NK-92 treated with Interleukin-12 subunit alpha and Interleukin-12 subunit beta, amount 100 ng/mL, for 24 hours (cell line): ENCODE measurements around the gene CHIT1.

Experiments used
- DNase-seq: peaks from one replicate; lab custom pipeline; 2025; lab: John Stamatoyannopoulos, UW

CHIT1 gene

DNA sequence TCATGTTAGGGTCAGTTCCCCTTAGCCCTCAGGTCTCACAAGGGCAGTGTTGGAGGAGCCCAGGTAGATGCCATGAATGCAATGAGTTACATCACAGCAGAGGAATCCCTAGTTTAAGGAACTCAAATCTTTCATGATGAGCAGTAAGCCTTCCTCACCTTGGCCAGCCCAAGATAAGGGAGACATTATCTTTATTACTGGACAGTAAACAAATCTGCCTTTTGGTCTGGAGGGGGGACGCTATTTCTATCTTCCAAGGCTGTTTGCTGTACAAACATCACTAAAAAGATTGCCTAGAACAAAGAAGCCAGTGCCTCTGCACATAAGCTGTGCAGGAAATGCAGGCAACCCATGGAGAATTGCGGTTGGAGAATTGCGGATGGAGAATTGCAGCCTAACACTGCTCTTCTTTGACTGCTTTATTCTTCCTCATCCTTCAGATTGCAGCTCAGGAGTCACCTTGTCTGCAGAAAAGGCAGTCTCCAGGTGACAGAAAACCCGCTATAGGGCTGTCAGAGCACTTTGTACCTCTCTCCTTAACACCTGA lies 40.7 kb downstream of the CHIT1 start:
- no peak for DNase-seq

DNA sequence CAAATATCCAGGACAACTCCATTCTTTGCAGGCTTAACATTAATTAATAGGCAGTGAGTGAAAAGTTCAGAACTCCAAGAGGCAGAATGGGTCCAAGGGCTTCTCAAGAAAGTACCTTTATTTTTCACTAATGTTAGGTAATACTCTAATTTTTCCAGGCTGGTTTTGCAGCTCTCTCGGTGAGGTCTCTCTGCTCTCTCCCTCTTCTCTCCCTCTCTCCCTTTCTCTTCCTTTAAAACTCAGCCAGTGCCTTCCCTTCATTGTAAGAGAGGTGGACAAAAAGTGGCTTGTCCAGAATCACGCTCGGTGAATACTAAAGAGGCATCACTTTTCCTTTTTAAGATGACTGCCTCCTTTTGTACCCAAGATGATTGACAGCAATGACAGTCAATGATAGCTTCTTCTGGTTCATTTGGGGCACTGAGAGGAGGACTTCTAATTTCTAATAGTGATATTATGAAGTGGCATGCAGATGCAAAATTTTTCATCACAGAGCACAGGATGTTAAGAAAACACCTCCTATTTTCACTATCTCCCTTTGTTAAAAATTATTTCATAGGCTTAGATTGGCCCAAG lies 41.7 kb downstream of the CHIT1 start:
- no peak for DNase-seq

DNA sequence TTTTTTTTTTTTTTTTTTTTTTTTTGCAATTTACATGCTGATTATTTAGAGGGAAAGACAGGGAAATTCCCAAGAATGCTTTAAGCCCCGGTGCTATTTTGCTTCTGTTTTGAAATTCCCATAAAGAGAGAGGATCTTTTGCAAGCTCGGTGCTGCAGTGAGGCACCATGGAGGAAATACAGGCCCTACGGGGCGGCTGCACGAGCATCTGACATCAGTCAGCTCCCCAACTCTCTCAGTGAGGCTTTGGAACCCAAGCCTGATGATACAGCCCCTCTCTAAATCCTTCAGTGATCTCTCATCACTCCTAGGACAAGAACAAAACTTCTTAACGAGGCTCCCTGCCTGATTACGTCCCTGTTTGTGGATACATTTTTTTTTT lies 42.2 kb downstream of the CHIT1 start:
- DNase-seq = no peak

DNA sequence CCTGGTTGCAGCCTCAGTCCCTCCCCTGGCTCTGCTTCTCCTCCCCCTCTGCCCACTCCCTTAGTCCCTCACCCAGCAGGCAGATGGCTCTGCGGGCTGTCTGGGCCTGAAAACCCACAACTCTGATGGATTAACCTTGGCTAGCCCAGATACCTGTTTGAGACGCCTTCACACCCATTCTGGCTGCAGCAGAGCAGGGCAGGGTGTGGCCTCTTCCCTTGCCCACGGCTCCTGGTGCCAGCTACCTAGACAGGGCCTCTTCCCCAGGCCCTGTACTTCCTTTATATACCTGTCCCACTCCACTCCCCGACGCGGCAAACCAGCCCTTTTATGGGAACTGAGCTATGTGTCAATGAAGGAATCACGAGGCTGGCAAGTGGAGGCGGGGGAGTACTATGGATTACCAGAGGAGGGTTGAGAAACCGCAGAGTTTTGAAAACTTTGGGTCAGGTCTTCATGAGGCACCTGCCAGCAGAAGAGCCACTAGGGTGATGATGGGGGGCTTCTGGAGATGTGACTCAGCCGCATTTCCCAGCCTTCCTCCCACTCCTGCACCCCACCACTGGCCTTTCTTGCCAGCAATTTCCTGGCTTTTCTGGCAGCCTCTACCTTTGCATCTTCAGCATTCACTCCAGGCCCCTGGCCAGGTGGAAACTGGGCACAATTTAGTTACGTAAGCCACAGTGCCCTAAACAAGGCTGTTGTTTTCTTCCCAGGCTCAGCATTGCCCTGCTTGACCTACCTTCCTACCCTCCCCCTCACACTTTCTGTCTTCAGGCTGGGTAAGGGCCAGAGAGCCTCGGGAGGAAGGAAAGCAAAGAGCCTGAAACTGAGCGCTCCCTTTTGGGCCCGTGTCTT lies 42.8 kb downstream of the CHIT1 start, which contains the start of gene CHI3L1:
Gene CHI3L1, minus strand, starts transcription at position 259 of the 858 bp plus-strand sequence. Its CDS starts 81 bp downstream, at position 178.
- no peak for DNase-seq

DNA sequence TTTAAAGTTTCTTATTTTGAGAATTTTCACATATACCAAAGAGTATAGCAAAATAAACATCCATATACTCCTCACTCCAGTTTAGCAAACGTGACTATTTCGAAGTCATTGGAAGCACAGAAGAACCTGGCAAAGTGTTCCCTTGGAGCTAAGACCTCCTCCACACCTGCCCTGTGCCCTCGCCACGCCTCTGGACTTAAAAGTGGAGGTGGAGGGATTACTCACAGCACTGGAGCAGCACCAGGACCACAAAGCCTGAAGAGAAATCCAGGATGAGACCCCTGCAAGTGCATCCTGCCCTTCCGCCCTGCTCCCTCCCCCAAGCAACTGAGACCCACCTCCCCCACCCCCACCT lies 43.4 kb downstream of the CHIT1 start:
- DNase-seq = no peak

- no peak for DNase-seq
Observed at GRCh38 chr1:203185585-203185984, 43.9 kb downstream of the CHIT1 start.

- DNase-seq = no peak
Observed at GRCh38 chr1:203185061-203185461, 44.4 kb downstream of the CHIT1 start.

DNA sequence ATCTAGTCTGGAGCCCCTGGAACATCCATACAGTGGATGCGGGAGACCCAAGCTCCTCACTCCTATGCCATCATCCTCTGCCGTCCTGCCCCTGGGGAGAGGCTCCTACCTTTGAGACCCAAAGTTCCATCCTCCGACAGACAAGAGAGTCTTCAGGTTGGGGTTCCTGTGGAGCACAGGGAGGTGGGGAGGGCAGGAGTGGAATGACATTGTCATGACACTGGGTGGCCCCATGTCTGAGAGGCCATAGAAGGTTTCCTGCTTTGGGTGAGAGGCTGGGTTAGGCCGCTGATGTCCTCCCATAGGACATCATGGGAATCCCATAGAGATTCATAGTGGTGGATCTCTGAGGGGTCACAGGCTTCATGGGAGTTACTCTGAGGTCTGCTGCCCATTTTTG lies 45.0 kb downstream of the CHIT1 start:
- no peak for DNase-seq

DNA sequence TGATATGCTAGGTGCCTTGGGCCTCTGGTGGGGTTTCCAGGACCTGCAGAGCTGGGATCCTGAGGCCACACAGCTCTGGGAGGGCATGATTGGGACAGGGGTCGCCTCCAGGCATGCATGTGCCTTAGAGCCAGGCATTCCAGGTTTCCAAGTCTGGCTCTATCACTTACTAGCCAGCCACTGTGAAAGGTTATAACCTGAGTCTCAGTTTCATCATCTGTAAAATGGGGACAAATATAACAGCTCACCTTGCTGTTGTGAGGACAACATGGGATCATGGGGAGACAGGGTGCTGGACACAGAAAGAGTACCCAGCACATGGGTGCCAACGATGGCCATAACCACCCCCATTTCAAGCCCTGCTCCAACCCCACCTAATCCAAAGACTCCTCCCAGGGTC lies 45.6 kb downstream of the CHIT1 start:
- DNase-seq = no peak

GRCh38 chr1:203182387-203182953 lies 47.0 kb downstream of the CHIT1 start:
- DNase-seq = no peak

- DNase-seq = no peak
Observed at GRCh38 chr1:203181586-203182386, 47.7 kb downstream of the CHIT1 start.

DNA sequence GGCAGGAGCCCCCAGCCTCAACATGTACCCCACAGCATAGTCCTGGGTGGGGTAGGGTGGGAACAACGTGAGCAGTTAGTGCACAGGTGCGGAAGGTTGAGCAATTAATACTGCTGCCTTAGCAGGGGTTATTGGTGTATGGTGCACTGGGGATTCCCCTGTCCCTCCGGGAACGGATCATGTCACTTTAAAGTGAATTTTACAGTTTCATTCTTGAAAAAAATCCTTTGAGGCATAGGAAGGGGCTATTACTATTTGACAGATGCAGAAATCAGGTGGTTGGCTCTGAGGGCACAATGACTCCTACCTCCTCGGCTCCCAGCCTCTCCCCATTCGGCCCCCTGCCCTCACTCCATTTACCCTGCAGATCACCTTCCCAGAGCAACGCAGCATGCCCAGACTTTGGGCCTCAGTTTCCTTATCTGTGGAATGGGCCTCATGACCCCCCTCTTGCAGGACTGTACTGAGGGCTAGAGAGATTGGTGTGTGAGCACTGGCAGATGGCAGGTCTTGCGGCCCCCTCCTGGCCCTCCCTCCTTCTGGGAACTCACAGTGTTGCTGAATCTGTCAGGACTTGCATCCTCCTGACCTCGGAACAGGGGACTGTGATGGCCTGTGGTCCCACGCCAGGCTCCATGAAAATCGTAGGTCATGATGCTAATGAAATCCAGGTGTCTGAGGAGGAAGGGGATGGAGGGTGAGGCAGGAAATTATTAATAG lies 48.7 kb downstream of the CHIT1 start:
- no peak for DNase-seq

DNA sequence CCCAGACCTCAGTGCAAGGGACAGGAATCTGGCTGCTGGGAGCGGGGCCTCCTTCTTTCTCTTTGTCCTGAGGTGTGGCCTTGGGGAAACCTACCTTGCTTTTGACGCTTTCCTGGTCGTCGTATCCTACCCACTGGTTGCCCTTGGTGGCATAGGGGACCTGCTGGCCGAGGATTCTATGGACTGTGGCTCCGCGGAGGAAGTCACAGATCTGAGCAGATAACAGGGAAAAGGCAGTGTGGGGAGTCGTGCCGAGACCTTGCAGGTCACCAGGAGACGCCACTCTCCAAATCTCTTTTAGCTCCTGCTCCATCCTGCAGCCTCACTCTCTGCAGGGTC lies 49.8 kb downstream of the CHIT1 start:
- DNase-seq = no peak

DNA sequence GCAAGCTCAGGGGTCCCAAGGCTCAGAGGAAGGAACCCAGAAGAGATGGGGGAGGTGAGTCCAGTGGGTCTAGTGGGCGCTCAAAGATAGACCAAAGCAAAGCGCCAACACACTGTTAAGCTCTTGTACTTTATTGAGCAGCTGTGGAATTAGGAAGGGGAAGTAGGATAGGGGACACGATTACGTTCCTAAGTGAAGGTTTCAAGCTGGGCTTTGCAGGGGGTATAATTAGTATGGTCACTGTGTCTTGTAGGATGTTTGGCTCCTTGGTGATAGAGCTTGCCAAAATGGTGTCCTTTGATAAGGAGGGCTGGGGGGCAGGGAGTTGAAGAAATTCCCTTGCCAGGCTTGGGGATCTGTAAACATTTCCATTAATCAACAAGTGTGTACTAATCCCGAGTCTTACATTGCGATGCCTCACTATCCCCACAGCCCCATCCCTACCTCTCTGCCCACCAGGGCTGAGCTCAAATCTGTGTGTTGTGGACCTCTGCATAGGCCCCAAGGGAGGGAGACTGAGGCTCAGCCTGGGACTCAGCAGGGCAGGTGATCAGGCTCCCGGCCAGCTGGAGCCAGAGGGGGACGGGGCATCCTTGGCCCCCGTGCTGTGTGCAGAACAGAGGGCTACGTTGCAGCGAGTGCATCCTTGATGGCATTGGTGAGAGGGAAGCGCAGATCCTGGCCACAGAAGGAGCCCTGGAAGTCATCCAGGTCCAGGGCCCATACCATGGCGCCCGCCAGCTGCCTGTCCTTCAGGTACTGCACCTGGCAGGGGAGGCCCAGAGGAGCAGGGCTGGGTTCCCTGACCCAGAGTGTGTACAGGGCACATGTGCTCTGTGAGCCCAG lies 50.4 kb downstream of the CHIT1 start:
- no peak for DNase-seq

GRCh38 chr1:203178083-203178482 lies 51.4 kb downstream of the CHIT1 start:
- DNase-seq = no peak

DNA sequence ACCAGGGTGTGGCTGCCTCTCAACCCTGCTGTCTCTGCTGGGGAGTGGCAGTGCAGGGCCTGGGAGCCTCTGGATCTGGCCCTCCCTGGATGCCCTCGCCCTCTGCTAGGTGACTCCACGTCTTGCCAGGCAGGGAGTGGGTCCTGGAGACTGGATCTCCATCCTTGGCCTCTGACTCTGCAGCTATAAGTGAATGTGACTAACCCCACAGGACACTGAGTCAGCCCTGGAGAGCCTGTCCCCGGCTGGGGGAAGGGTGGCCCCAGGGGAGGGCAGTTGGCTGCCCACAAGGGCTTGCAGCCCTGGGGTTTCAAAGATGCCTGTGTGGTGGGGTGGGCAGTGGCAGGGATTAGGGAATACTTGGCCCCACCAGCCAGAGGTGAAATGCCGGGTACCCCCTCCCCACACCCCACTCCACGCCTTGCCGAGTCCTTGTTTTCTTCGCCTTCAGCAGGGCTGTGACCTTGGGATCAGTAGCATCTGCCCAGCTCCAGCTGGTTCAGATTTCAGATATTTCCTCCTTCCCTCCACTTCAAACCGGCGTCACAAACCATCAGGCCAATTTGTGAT lies 51.9 kb downstream of the CHIT1 start:
- peak; percentile 48 for DNase-seq

- no peak for DNase-seq
Observed at GRCh38 chr1:203177036-203177405, 52.5 kb downstream of the CHIT1 start.

DNA sequence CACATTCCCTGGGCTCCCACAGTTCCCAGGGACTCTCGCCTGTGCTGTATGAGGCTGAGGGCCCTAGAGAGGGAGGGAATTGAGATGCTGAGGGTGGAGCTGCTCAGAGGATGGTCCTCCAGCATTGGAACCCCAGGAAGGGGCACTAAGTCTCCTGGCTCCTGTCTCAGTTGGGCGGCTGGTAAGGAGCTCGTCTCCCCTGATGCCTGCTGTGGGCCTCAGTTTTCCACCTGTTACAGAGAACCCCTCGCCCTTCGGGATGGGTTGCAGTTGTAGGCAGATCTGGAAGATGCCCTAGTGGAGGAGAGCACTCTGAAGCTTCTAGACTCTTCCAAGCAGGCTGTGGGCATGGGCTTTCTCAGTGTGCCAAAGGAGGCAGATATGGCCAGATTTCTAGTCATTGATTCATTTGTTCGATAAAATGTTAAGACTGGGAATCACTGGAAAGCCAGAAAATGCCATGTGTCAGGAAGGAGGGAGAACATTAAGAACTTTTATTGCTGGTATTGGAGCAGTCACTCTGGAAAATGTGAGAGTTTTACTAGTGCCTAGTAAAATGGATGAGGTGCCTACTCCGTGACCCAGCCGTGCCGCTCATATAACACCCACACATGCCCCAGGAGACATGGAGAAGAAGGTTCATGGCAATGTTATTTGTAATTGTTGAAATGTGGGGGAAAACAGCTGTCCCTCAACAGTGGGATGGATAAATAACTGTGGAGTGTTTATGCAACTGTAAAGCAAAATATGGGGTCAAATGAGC lies 53.0 kb downstream of the CHIT1 start:
- no peak for DNase-seq

GRCh38 chr1:203175827-203176241 lies 53.6 kb downstream of the CHIT1 start:
- DNase-seq = no peak
